Measurements from ENCODE around the gene CLIP4. TPM values are rescaled to one million over a fixed set of nuclear protein-coding genes. Genes with fewer than 3 reads are reported as not detected.
A peak's percentile ranks its signal among the peaks of the same experiment; 100 is the strongest.

CLIP4 gene
- total RNA-seq, 1 donor = 107 TPM

DNA sequence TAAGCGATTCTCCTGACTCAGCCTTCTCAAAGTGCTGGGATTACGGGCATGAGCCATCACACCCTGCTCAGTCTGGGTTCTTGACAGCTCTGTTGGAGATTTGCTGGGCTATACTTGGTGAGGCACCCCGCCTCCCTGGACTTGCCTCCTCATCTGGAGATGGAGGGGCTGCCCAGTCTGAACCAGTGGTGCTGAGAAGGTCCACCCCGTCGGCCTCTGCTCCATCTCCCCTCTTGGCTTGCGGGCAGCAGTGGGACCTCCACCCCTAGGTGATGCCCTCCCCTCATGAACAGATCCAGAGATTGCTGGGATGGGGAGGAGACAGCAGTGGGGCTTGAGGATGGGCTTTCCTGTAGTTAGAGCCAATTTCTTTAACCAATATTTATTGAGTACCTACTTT, 120.9 kb downstream of the CLIP4 start:
- TF ChIP-seq, protein P1, sequence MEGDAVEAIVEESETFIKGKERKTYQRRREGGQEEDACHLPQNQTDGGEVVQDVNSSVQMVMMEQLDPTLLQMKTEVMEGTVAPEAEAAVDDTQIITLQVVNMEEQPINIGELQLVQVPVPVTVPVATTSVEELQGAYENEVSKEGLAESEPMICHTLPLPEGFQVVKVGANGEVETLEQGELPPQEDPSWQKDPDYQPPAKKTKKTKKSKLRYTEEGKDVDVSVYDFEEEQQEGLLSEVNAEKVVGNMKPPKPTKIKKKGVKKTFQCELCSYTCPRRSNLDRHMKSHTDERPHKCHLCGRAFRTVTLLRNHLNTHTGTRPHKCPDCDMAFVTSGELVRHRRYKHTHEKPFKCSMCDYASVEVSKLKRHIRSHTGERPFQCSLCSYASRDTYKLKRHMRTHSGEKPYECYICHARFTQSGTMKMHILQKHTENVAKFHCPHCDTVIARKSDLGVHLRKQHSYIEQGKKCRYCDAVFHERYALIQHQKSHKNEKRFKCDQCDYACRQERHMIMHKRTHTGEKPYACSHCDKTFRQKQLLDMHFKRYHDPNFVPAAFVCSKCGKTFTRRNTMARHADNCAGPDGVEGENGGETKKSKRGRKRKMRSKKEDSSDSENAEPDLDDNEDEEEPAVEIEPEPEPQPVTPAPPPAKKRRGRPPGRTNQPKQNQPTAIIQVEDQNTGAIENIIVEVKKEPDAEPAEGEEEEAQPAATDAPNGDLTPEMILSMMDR (IDR thresholded peaks at IDR 0.05; ENCODE audit: insufficient read depth, low read depth, low read length) = no peak
- H3K4me3 ChIP-seq (ENCODE audit: low read depth, low read length) = no peak overlapping the region
- DNase-seq (ENCODE audit: low read depth) = no peak

DNA sequence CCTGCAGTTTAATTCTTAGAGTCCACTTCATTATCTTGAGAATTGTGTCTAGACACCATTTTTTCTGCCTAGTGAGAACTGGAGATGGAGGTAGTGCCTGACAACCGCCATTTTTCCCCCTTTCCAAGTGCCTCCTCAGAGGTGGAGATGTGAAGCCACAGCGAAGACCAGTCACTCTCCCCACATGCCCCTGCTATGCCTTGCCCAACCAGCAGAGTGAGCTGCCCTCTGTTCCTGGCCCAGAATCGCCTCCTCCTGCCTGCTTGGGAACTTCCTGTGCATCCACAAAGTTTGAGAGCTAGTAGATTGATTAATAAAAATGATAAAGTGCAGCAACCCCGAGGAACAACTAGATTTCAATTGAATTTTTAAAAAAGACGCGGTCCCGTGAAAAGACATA, 123.3 kb downstream of the CLIP4 start:
- TF ChIP-seq, protein P1 (IDR thresholded peaks at IDR 0.05; ENCODE audit: insufficient read depth, low read depth, low read length) = peak; percentile 72
- peak; percentile 11 for DNase-seq (ENCODE audit: low read depth)
- no peak overlapping the region for H3K4me3 ChIP-seq (ENCODE audit: low read depth, low read length)

Other genes with a start within 250 kb of the CLIP4 start
- gene TRMT61B, start 245.1 kb upstream of the CLIP4 start, total RNA-seq = 12.5 and 13.9 TPM in 2 replicates
- 61.5 and 131 TPM in 2 replicates for gene WDR43, start 220.7 kb upstream of the CLIP4 start, total RNA-seq
- gene TOGARAM2, start 134.1 kb upstream of the CLIP4 start, total RNA-seq = under 0.01 and 0.43 TPM in 2 replicates
- not detected in 2 replicates for gene PCARE, start 40.9 kb upstream of the CLIP4 start, total RNA-seq

Measured in fibroblast of villous mesenchyme (primary cell).